Islet of Langerhans (tissue), 1 donor: Measurements from ENCODE around the gene RBM10.
"Not testable (repeated sequence)": the region's sequence is repeated elsewhere in the genome, so short reads cannot be mapped to it uniquely, and the experiment has no call there.

Source experiments
- FAIRE-seq: peaks from one replicate; lab custom pipeline; 2011; peaks lifted over from hg19 to GRCh38; lab: Jason Lieb, UNC

RBM10 gene, protein sequence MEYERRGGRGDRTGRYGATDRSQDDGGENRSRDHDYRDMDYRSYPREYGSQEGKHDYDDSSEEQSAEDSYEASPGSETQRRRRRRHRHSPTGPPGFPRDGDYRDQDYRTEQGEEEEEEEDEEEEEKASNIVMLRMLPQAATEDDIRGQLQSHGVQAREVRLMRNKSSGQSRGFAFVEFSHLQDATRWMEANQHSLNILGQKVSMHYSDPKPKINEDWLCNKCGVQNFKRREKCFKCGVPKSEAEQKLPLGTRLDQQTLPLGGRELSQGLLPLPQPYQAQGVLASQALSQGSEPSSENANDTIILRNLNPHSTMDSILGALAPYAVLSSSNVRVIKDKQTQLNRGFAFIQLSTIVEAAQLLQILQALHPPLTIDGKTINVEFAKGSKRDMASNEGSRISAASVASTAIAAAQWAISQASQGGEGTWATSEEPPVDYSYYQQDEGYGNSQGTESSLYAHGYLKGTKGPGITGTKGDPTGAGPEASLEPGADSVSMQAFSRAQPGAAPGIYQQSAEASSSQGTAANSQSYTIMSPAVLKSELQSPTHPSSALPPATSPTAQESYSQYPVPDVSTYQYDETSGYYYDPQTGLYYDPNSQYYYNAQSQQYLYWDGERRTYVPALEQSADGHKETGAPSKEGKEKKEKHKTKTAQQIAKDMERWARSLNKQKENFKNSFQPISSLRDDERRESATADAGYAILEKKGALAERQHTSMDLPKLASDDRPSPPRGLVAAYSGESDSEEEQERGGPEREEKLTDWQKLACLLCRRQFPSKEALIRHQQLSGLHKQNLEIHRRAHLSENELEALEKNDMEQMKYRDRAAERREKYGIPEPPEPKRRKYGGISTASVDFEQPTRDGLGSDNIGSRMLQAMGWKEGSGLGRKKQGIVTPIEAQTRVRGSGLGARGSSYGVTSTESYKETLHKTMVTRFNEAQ

GRCh38 chrX:47144626-47145394, at the start of gene RBM10, which contains the start of gene NDUFB11:
Gene RBM10, plus strand, starts transcription at chrX:47145221. Its CDS starts 2,261 bp downstream, at chrX:47147482.
Gene NDUFB11, minus strand, starts transcription at chrX:47144702. Its CDS starts 23 bp downstream, at chrX:47144679.
- no peak for FAIRE-seq

DNA sequence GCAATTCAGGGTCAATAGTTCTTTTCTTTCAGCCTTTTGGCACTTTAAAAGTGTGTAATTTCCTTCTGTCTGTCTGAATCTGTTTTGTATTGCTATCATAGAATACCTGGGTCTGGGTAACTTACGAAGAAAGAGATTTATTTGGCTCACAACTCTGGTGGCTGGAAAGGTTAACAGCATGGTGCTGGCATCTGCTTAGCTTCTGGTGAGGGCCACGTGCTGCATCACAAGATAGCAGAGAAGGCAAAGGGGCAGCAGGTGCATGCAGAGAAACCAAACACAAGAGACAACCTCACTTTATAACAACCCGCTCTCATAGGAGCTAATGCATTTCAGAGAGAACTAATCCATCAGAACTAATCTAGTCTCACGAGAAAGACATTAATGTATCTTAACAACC, 48.0 kb upstream of the RBM10 start:
- no peak for FAIRE-seq

GRCh38 chrX:47098338-47099094, 46.5 kb upstream of the RBM10 start:
- no peak for FAIRE-seq

DNA sequence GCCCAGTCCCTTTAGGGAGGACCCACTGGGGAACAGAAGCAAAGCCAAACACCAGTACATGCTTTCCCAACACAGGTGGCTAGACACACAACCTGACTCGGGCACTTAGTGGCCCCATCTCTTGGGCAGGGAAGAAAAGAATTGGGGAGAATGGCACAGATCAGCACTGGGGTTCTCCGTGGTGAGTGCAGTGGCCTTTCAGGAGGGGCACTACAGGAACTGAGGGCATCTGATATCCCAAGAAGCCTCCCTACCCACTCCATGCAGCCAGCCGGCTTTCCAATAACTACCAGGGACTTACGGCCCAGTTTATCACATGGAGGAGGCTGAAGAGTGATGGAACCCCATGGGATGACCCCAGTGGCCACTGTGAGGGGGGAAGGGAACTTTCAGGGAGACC, 43.8 kb upstream of the RBM10 start:
- no peak for FAIRE-seq

DNA sequence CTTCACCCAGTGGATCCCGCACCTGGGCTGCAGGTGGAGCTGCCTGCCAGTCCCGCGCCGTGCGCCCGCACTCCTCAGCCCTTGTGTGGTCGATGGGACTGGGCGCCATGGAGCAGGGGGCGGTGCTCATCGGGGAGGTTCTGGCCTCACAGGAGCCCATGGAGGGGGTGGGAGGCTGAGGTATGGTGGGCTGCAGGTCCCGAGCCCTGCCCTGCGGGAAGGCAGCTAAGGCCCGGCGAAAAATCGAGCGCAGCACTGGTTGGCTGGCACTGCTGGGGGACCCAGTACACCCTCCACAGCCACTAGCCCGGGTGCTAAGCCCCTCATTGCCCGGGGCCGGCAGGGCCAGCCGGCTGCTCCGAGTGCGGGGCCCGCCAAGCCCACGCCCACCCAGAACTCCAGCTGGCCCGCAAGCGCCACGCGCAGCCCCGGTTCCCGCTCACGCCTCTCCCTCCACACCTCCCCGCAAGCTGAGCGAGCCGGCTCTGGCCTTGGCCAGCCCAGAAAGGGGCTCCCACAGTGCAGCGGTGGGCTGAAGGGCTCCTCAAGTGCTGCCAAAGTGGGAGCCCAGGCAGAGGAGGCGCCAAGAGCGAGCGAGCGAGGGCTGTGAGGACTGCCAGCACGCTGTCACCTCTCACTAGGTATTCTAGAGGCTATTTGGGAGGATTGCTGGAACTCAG, 33.9 kb upstream of the RBM10 start:
- not testable (repeated sequence) for FAIRE-seq

DNA sequence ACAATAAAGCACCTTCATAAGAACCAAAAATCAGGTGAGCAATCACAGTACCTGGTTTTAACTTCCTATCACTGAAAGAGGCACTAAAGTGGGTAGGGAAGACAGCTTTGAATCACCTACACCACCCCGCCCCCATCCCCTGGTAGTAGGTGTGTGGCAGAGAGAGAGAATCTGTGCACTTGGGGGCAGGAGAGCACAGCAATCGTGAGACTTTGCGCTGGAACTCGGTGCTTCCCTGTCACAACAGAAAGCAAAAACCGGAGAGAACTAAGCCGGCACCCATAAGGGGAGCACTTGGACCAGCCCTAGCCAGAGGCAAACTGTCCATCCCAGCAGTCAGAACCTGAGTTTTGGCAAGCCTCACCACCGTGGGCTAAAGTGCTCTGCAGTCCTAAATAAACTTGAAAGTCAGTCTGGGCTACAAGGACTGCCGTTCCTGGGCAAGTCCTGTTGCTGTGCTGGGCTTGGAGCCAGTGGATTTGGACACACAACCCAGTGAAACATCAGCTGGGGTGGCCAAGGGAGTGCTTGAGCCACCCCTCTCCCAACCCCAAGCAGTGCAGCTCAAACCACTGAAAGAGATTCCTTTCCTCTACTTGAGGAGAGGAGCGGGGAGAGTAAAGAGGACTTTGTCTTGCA, 32.6 kb upstream of the RBM10 start:
- no peak for FAIRE-seq

- FAIRE-seq = not testable (repeated sequence)
Observed at GRCh38 chrX:47116551-47117110, 28.4 kb upstream of the RBM10 start.

- FAIRE-seq = not testable (repeated sequence)
Observed at GRCh38 chrX:47124466-47124865, 20.6 kb upstream of the RBM10 start.

DNA sequence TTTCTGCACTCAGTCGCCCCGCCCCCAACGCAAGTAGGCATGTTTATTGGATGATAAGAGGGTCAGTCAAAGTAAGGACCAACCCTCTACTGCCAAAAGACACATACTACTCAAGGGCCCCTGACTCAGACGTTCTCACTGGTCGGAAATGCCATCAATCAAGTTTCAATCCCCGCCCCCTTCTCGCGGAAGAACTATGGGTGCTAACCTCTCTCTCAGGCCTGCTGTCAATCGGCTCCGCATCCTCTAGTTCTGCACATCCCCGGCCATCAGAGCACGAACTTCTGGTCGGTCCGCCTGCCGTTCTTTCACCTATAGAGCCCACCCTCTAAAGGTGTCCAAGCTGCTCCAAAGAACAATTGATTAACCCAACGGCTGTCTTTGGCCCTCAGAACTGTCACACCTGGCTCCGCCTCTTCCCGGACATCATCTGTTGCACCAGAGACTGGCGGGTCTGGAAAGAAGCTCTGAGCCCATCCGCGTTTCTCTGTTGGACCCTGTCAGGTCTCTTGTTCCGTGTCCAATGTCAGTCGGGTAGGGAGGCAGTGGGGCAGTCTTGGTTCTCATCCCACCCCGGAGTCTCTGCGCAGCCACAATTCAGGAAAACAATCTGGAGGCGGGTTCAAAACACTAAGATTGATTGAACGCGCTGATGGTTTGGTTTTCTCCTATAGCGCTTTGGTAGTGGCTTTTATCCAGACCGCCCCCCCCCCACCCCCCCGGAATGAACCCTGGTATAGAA, 15.7 kb upstream of the RBM10 start:
- peak; percentile 98 for FAIRE-seq

GRCh38 chrX:47129899-47130358, 15.1 kb upstream of the RBM10 start:
- peak; percentile 49 for FAIRE-seq

GRCh38 chrX:47133493-47133892, 11.5 kb upstream of the RBM10 start:
- no peak for FAIRE-seq

DNA sequence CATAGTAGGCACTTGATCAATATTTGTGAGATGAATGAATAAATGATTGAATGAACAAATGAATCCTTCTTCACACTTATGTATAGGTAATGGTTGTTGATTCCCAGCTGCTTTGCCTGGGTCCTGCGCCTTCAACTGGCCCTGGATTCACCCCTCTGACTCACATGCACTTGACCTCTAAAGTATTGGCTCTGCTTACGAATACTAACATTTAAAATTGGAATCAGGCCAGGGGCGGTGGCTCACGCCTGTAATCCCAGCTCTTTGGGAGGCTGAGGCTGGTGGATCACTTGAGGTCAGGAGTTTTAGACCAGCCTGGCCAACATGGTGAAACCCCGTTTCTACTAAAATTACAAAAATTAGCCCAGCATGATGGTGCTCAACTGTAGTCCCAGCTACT, 9.4 kb upstream of the RBM10 start:
- not testable (repeated sequence) for FAIRE-seq

GRCh38 chrX:47138171-47138570, 6.8 kb upstream of the RBM10 start:
- no peak for FAIRE-seq

- no peak for FAIRE-seq
Observed at GRCh38 chrX:47143894-47144625, 961 bp upstream of the RBM10 start.

DNA sequence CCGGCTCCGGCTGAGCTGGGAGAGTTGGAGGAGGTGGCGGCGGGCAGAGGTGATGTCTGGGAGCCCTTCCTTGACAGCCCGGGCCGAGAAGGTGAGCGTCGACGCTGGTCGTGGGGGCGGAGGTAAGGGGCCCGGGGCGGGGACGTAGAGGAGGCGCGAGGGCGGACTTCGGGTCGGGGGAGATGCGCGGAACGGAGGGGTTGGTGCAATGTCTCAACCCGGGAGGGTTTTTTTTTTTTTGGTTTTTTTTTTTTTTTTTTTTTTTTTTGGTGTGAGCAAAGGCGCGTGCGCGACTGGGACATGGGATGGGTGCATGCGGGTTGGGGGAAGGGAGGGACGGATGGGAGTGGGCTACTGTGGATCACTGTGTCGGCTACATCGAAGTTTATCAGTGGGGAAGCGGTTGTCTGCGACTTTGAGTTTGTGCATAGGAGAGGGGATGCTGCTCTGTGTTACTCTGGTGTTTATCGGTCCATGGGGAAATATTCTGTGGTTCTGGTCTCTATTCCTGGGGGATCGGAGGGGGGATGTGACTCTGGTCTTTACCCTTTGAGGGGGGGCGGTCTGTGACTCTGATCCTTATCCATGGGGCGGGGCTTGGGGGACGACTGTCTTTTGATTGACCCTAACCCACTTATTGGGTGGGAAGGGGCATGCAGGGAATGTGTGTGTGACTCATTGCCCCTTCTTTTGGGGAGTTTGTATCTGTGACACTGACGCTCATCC, 537 bp downstream of the RBM10 start:
- FAIRE-seq = no peak

GRCh38 chrX:47146121-47146935, 1.3 kb downstream of the RBM10 start:
- no peak for FAIRE-seq
